HG03575 (cell line): Measurements from ENCODE around the gene EYS.
"Not testable (repeated sequence)": the region's sequence is repeated elsewhere in the genome, so short reads cannot be mapped to it uniquely, and the experiment has no call there.

Source experiments
- ATAC-seq: cut with Tn5 transposase; IDR thresholded peaks from one replicate; pipeline ENCODE4 v1.9.1; 2021; ENCODE audit not compliant: unreplicated experiment, insufficient number of reproducible peaks, low FRiP score; ENCODE audit errors: extremely low read depth

Gene EYS

GRCh38 chr6:63800386-63800785, 1906.6 kb downstream of the EYS start:
- not testable (repeated sequence) for ATAC-seq

GRCh38 chr6:63799813-63800212, 1907.2 kb downstream of the EYS start:
- no peak for ATAC-seq

- no peak for ATAC-seq
Measured at GRCh38 chr6:63799313-63799712, 1907.7 kb downstream of the EYS start.

GRCh38 chr6:63798378-63798777, 1908.6 kb downstream of the EYS start:
- ATAC-seq: no peak

GRCh38 chr6:63797721-63798120, 1909.3 kb downstream of the EYS start:
- no peak for ATAC-seq

- ATAC-seq: no peak
Measured at GRCh38 chr6:63795826-63796225, 1911.2 kb downstream of the EYS start.

GRCh38 chr6:63795006-63795405, 1912.0 kb downstream of the EYS start:
- ATAC-seq: no peak

- ATAC-seq: no peak
Measured at GRCh38 chr6:63793465-63794137, 1913.4 kb downstream of the EYS start.

GRCh38 chr6:63792736-63793464, 1914.1 kb downstream of the EYS start:
- no peak for ATAC-seq

- ATAC-seq: no peak
Measured at GRCh38 chr6:63790334-63790733, 1916.7 kb downstream of the EYS start.

GRCh38 chr6:63789699-63790098, 1917.3 kb downstream of the EYS start:
- no peak for ATAC-seq

GRCh38 chr6:63788569-63788968, 1918.5 kb downstream of the EYS start:
- ATAC-seq: no peak

- no peak for ATAC-seq
Measured at GRCh38 chr6:63787021-63787420, 1920.0 kb downstream of the EYS start.

- ATAC-seq: no peak
Measured at GRCh38 chr6:63785006-63785405, 1922.0 kb downstream of the EYS start.

- ATAC-seq: no peak
Measured at GRCh38 chr6:63783096-63783495, 1923.9 kb downstream of the EYS start.

- ATAC-seq: no peak
Measured at GRCh38 chr6:63774961-63775360, 1932.1 kb downstream of the EYS start.

- ATAC-seq: no peak
Measured at GRCh38 chr6:63773200-63773599, 1933.8 kb downstream of the EYS start.

- ATAC-seq: no peak
Measured at GRCh38 chr6:63765828-63766227, 1941.2 kb downstream of the EYS start.

- ATAC-seq: no peak
Measured at GRCh38 chr6:63764318-63764916, 1942.6 kb downstream of the EYS start.

GRCh38 chr6:63760199-63760598, 1946.8 kb downstream of the EYS start:
- ATAC-seq: no peak
